AG04450 (cell line): ENCODE data around the gene MORN1. TPM values are rescaled to one million over a fixed set of nuclear protein-coding genes. Genes with fewer than 3 reads are reported as not detected.

Experiments used
- CTCF ChIA-PET: fragments of 300-600, 350-600 bp; formaldehyde crosslinking; extraction: SDS; loops from one replicate; lab custom pipeline; 2022; ENCODE audit warnings: antibody characterized with exemption, inconsistent platforms; lab: Charles Lee
- POLR2A ChIA-PET: fragments of 350-600 bp; formaldehyde crosslinking; extraction: SDS; loops from one replicate; lab custom pipeline; 2021; ENCODE audit warnings: antibody characterized with exemption, inconsistent platforms; lab: Yijun Ruan, JAX
- DNase-seq: peaks from one replicate; pipeline ENCODE4 v3.0.0-alpha.2; 2011; ENCODE audit warnings: low read depth, low spot score
- H3K27ac ChIP-seq: one replicate; pipeline ENCODE4 v1.5.1; 2012; ENCODE audit warnings: low read depth, low read length, control low read depth
- H3K27me3 ChIP-seq: one replicate; pipeline ENCODE4 v1.6.0; 2012; ENCODE audit warnings: low read length; ENCODE audit not compliant: control insufficient read depth, insufficient read depth
- H3K4me3 ChIP-seq: 2 replicates; pipeline ENCODE4 v1.5.1; 2011; ENCODE audit warnings: mild to moderate bottlenecking, low read depth, low read length, control low read depth
- H3K9me3 ChIP-seq: 2 replicates; pipeline ENCODE4 v1.5.1; 2012; ENCODE audit warnings: low read length; ENCODE audit not compliant: control insufficient read depth, insufficient read depth
- CTCF ChIP-seq: IDR thresholded peaks from 2 replicates; pipeline ENCODE4 v1.5.1; 2011; ENCODE audit warnings: low read depth, low read length, control low read depth, inconsistent platforms
- polyA plus RNA-seq: library from polyadenylated mRNA; depleted of rRNA; stranded (reverse); fragments of >200 nt; gene quantifications from 2 replicates; pipeline ENCODE4 v1.2.3, GENCODE V29; 2011

The MORN1 gene
- polyA plus RNA-seq, 1 experiment, result 3.6 TPM

DNA sequence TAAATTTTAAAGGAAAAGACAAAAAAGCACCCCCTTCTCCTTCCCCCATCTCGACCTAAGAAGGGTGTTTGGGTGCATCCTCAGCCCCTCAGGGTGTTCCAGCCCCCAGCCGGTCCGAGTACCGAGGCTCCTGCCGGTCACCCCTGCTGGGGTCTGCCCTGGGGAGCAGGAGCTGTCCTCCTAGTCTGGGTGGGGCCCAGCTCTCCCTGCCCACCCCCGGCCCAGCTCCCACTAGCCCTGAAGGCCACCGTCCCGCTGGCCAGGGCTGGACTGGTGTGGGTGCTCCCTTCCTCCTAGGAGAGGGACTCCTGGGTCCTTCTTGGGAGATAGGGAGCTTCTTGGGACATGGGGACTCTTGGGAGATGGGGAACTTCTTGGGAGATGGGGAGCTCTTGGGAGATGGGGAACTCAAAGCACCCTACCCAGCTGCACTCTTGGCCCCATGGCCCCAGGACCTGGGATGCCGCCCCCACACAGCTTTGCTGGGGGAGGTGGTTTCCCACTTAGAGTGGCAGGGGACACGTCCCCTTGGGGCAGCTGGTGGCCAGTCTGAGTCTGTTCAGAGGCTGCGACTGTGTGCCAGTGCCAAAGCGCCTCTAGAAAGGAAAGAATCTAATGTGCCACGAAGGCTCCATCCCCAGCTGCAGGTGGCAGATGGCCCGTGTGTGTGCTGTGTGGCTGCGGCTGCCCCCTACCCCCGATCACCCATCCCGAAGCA lies 44.5 kb downstream of the MORN1 start:
- Histone ChIP-seq H3K4me3 (no peak overlapping the region), H3K9me3 (no peaks in the 10 kb centered on the region), H3K27ac (no peak overlapping the region), H3K27me3 (peaks cover 4% of the 10 kb centered on the region)
- CTCF ChIA-PET, result no interaction called here
- DNase-seq, result no peak
- POLR2A ChIA-PET, result no interaction called here
- TF ChIP-seq CTCF, result no peak

DNA sequence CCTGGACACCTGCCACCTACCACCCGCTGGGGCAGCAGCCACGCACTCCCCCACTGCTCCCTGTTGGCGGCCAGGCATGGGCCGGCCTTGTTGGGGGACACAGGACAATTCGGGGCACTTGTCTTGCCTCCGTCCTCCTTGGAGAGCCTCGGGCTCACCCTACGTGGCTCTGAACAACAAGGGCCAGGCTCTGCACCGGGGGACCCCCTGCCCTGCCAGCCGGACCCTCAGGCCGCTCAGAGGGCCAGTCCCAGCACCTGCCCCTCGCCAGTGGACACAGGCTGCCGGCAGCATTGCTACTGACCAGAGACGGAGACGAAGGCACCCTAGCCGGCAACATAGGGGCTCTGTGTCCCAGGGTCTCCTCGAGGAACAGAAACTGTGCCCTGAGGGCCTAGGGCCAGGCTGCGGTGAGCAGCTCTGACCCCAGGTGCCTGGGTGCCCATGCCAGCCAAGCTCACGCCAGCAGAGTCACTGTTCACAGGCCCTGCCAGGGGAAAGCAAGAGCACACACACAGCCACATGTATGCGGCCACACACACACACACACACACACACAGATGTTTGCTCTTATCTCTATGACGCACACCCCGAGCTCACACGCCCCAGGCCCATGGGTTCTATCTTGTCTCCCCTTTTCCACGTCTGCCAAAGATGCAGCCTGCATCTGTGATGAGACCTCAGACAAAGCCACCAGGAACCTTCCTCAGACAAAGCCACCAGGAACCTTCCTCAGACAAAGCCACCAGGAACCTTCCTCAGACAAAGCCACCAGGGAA lies 45.9 kb downstream of the MORN1 start:
- Histone ChIP-seq H3K27me3 (peaks cover 2% of the 10 kb centered on the region), H3K9me3 (peaks cover 5% of the 10 kb centered on the region; the same call in 1 of the 2 replicates), H3K27ac (no peak overlapping the region), H3K4me3 (no peak overlapping the region)
- no peak for DNase-seq
- TF ChIP-seq CTCF, result no peak
- CTCF ChIA-PET, result no interaction called here
- POLR2A ChIA-PET, result no interaction called here

GRCh38 chr1:2344744-2345296 lies 46.5 kb downstream of the MORN1 start:
- H3K27ac ChIP-seq, result no peak overlapping the region
- peaks cover 2% of the 10 kb centered on the region for H3K27me3 ChIP-seq
- DNase-seq, result no peak
- no peak overlapping the region for H3K4me3 ChIP-seq
- ChIA-PET POLR2A (no interaction called here), CTCF (no interaction called here)
- no peak for TF ChIP-seq CTCF
- peaks cover 5% of the 10 kb centered on the region; the same call in 1 of the 2 replicates for H3K9me3 ChIP-seq

DNA sequence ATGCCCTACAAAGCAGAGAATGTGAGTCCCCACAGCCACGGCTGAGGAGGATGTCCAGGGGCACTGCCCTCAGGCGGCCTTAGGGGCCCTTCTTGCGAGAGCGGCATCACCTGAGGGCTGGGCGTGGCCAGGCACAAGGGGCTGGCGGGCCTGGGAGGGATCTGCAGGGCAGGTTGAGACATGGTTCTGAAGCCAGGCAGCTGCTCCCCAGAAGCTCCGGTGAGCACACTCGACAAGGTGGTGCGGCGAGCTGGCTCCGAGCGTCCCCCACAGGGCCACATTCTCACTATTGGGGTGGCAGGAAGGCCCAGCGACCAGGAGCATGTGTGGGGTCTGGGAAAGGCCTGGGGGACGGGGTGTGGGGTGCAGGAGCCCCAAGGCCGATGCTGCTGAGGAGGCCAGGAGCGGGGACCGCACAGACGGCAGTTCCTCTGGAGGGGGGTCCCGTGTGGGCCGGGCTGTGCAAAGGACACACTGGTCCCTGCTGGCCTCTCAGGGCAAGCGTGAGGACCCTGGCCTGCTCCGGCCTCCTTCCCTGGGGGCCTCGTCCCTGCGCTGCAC lies 47.2 kb downstream of the MORN1 start:
- peaks cover 5% of the 10 kb centered on the region; the same call in 1 of the 2 replicates for H3K9me3 ChIP-seq
- ChIA-PET POLR2A (no interaction called here), CTCF (no interaction called here)
- no peak for DNase-seq
- no peak overlapping the region for H3K4me3 ChIP-seq
- H3K27ac ChIP-seq, result no peak overlapping the region
- TF ChIP-seq CTCF, result no peak
- H3K27me3 ChIP-seq, result peaks cover 6% of the 10 kb centered on the region
